Neural progenitor cell (in vitro differentiated cells): ENCODE measurements around the gene FUZ.

Experiments
- EZH2 ChIP-seq: fragments of 200-600 bp; sonication (generic); IDR thresholded peaks from 2 replicates; pipeline ENCODE4 v1.6.1; 2017; ENCODE audit warnings: antibody characterized with exemption, mild to moderate bottlenecking, moderate library complexity
- TF ChIP-seq, protein P1 (sequence below): fragments of 200-600 bp; sonication (generic); IDR thresholded peaks from 2 replicates; pipeline ENCODE4 v1.5.1; 2017; ENCODE audit warnings: antibody characterized with exemption, mild to moderate bottlenecking

DNA sequence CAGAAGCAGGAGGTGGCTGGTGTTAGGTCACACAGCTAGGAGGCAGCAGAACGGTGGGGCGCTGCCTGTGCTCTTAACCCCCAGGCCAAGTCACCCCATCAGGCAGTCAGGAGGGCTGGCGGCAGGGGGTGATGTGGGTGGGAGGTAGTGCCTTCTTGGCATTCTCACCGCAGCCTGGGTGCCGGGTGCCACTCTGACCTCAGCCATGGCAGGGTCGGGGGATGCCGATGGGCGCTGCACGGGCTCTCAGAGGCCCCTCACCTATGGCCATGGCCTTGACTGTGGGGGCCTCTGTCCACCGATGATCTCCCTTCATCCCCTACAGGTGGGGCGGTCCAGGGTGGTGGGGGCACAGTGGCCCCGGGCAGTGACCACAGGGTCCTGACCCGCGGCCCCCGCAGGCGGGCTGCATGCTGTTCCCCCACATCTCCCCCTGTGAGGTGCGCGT, 43.5 kb upstream of the FUZ start:
- TF ChIP-seq, protein P1, sequence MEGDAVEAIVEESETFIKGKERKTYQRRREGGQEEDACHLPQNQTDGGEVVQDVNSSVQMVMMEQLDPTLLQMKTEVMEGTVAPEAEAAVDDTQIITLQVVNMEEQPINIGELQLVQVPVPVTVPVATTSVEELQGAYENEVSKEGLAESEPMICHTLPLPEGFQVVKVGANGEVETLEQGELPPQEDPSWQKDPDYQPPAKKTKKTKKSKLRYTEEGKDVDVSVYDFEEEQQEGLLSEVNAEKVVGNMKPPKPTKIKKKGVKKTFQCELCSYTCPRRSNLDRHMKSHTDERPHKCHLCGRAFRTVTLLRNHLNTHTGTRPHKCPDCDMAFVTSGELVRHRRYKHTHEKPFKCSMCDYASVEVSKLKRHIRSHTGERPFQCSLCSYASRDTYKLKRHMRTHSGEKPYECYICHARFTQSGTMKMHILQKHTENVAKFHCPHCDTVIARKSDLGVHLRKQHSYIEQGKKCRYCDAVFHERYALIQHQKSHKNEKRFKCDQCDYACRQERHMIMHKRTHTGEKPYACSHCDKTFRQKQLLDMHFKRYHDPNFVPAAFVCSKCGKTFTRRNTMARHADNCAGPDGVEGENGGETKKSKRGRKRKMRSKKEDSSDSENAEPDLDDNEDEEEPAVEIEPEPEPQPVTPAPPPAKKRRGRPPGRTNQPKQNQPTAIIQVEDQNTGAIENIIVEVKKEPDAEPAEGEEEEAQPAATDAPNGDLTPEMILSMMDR, result no peak
- TF ChIP-seq EZH2, result no peak
